Erythroblast (primary cell): ENCODE data around the gene PSENEN.

Experiments
- DNase-seq, 2 experiments: peaks; one replicate each; lab custom pipeline; 2025; lab: John Stamatoyannopoulos, UW
- GATA1 ChIP-seq: IDR thresholded peaks from 2 replicates; pipeline ENCODE4 v1.6.1; 2011; ENCODE audit warnings: low read depth, mild to moderate bottlenecking, control low read depth, low read length, moderate library complexity
- POLR2A ChIP-seq: IDR thresholded peaks from 2 replicates; pipeline ENCODE4 v1.6.1; 2011; ENCODE audit warnings: mild to moderate bottlenecking, low read length

Gene PSENEN

GRCh38 chr19:35782589-35782988 is 37.1 kb downstream of the PSENEN start:
- DNase-seq, result no peak
- TF ChIP-seq GATA1 (no peak), POLR2A (no peak)

- no peak for TF ChIP-seq POLR2A
- no peak for TF ChIP-seq GATA1
- no peak for DNase-seq
Observed at GRCh38 chr19:35783469-35784434, 38.3 kb downstream of the PSENEN start.

- no peak for DNase-seq
- no peak for TF ChIP-seq GATA1
- no peak for TF ChIP-seq POLR2A
Observed at GRCh38 chr19:35784503-35785338, 39.3 kb downstream of the PSENEN start.

- TF ChIP-seq POLR2A (no peak), GATA1 (no peak)
- no peak for DNase-seq
Observed at GRCh38 chr19:35785339-35785627, 39.8 kb downstream of the PSENEN start.

GRCh38 chr19:35786299-35787160 is 41.1 kb downstream of the PSENEN start:
- TF ChIP-seq POLR2A (no peak), GATA1 (no peak)
- no peak for DNase-seq

GRCh38 chr19:35787227-35787799 is 41.9 kb downstream of the PSENEN start:
- TF ChIP-seq GATA1, result no peak
- TF ChIP-seq POLR2A, result no peak
- DNase-seq, result no peak

- TF ChIP-seq POLR2A (no peak), GATA1 (no peak)
- DNase-seq, result no peak
Observed at GRCh38 chr19:35788205-35788960, 42.9 kb downstream of the PSENEN start.

- DNase-seq, result no peak
- TF ChIP-seq GATA1 (no peak), POLR2A (no peak)
Observed at GRCh38 chr19:35789195-35789977, 43.9 kb downstream of the PSENEN start.

- DNase-seq, result no peak
- TF ChIP-seq GATA1 (no peak), POLR2A (no peak)
Observed at GRCh38 chr19:35789978-35790944, 44.8 kb downstream of the PSENEN start.

GRCh38 chr19:35790981-35791813 is 45.7 kb downstream of the PSENEN start:
- TF ChIP-seq GATA1, result no peak
- TF ChIP-seq POLR2A, result no peak
- no peak for DNase-seq
